Measurements from ENCODE around the gene FAM240B.

FAM240B gene

DNA sequence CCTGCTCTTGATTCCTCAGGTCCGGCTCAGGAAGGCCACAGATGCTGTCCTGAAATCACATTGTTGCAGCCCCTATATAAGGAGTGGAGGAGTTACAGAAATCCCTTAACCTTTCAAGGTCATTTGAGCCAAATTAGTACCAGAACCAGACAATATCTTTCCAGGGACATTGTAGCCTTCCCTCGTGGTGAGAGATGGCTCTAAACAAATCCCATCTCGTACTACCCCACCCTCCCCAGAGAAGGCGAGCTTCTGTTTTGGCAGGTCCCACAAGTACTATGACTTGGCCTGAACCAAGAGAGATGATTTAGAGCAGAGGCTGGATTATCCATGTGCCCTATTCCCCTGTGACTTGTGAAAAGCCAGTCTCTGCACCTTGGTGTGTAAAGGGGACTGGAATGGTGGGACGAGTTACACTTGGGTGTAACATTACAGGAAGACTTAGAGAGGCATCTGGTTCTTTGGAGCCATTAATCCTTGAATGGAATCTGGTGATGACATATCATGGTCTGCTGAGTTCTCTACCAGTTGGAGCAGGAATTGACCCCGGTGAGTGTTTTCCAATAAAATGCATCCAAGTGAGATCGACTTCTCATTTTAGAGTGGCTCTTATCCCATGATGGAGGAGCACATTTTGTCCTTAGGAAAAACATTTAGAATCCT is at the start of gene FAM240B:
FAM240B (minus strand) TSS at position 51 of the 663 bp plus-strand sequence. CDS start 16,134 bp downstream, outside the sequence.
- no peak for DNase-seq (ENCODE audit: low spot score)

DNA sequence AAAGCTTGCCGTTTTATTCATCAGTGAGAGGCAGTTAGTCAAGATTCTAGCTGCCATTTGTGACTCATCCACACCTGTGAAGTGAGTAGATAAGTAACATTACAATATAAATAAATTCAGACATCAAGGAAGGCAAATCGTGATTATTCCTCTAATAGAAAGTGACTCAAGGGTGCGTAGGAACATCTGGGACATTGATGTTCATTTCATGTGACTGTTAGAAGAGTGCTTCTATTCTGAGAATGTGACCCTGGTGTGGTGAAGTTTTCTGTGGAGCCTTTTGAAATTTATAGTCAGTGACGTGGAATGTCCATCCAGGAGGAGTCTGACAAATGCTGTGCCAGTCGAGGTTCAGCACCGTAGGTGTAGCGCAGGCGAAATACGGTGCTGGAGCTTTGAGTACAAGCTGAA is 48.4 kb upstream of the FAM240B start:
- no peak for DNase-seq (ENCODE audit: low spot score)

DNA sequence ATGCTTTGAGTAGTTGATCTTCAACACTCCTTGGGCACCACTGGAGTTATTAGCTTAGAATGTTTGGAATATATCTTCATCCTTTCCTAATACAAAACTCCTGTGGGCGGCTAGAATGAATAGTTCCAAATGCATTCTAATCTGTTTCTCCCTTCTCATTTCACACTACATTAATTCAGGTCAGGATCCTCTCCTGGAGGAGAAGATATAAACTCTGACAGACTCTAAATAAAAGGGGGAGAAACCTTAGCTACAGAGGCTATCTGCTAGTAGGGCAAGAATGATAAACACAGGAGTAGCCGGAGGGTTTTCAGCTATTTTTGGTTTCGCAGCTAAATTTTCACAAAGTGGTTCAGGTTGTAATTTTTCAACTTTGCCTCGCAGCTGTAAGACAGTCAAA is 45.2 kb upstream of the FAM240B start:
- DNase-seq (ENCODE audit: low spot score), result no peak

DNA sequence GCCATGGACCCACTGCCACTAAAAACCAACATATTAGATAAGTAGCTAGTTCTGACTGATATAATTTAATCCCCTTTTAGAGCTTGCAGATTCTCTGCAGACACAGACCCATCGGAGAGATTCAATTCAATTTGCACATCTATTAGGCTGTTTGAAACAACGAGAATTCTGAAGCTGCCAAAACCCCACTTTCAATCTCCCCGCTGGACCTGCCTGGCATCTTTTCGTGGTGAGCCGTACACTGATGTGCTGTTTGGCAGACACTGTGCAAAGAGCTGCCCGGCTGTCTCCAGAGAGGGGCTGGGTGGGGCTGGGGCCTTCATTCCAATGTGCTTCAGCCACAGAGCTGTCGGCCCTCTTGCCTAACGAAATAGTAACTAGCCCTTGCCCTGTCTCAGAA is 42.1 kb upstream of the FAM240B start:
- no peak for DNase-seq (ENCODE audit: low spot score)

DNA sequence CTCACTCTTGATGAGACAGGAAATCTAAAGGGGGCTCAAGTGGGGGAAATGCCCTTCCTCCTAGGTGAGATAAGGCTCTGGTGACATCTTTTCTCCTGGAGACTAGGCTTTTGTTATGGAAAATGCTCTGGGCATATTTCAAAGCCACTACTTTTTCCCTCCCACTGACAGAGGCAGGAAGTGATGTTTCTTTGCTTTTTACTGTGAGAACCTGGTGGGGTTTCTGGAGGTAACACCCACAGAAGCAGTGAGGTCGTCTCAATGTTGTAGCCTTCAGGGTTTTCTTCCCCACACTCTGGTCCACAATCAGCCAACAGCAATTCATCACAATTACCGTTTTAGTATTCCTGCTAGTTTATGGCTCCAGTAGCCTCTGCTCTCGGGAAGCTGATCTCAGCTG is 41.4 kb upstream of the FAM240B start:
- no peak for DNase-seq (ENCODE audit: low spot score)

DNA sequence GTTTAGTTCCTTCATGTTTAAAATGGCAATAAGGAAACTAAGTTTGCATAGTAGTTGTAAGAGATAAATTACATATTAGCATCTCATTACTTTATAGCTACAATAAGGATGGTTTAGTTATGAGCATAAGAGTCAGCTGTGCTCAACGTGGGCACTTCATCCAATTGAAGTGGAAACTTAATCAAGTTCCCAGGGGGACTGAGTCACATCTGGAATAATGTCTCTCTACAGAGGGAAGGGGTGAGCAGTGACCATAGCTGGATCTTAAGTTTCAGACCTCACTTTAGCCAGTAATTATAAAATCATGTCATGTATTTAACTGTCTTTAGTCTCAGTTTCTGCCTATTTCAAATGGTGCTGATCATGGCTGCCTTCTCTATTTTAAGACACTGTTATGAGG is 36.8 kb upstream of the FAM240B start:
- DNase-seq (ENCODE audit: low spot score), result no peak

DNA sequence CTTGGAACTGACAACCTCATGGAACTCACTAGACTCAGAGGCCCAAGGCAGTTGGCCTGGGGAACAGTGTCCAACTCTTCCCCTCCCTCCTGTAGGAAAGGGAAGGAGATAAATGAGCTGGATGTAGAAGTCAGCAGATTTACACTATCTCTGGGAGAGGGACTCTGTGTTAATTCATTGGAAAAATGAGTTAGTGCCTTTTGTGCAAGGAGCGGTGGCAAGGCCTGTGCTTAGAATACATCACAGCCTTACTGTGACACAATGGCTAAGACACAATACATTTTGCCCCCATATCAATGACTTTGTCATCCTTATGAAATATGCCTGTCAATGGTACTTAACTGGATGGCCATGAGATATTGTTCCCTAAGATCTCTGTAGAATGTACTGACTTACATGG is 28.0 kb upstream of the FAM240B start:
- DNase-seq (ENCODE audit: low spot score), result no peak

DNA sequence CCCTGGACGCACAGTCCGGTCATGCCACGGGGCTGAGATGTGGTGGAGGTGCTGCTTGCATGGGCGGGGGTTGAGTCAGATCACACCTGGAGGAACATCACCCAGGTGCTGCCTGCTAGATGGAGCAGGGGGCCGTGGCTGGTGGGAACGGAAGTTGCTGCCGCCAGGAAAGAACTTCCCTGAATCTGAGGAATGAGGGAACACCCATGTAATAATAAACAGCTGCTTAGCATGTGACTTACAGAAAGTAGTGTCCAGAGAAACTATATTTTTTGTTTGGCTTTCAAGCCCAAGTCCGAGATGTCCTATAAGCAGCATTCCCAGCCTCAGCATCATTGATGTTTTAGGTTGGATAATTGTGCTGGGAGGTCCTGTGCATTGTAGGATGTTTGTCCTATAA is 27.1 kb upstream of the FAM240B start:
- DNase-seq (ENCODE audit: low spot score), result no peak

DNA sequence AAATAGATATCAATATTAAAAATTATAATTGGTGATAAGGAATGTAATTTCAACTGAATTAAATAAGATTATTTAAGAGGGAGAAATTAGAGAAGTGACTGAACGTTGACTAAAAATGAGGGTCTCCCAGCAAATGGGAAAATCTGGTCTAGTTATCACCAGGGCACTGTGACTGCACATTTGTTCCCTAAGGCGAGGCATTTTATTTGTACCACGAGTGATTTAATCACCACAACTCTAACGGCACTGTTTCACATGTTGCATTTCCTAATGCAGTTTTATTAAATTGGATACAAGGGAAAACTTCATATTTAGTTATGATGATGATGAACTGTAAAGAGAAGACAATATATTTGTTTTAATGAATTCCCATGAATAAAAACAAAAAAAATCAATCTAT is 26.4 kb upstream of the FAM240B start:
- DNase-seq (ENCODE audit: low spot score), result no peak

DNA sequence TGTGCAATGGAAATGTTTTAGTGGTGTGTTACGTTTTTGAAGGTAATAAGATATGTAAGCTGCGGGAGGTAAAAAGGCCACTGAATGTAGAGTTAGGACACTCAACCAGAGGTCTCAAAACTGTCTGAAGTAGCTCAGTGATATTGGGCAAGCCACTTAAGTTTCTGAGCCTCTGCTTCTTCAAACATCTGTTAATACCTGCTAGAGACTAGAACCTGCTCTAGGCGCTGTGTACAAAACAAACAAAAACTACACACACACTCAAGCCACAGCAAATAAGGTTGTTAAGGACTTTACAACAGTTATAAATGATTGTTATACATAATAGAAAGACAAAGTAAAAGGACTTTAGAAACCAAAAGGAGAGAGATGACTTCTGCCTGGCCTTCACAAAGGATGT is 24.6 kb upstream of the FAM240B start:
- no peak for DNase-seq (ENCODE audit: low spot score)

DNA sequence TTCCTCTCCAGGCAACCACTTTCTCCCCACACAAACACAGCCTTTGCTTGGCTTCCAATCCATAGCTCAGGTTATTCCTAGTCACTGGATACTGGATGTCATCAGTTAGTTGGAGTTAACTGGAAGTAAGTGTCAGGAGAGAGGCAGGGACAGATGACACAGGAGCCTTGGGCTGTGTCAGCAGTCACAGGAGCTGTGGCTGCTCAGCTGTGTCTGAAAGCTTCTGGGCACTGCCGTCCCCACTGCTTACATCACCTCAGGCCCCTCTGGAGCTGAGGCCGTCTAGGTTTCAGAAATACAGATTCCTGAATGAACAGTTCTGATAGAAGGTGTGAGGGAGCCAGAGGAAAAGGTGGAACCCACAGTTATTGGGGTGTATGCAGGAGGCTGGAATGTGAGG is 17.3 kb upstream of the FAM240B start:
- DNase-seq (ENCODE audit: low spot score), result no peak

DNA sequence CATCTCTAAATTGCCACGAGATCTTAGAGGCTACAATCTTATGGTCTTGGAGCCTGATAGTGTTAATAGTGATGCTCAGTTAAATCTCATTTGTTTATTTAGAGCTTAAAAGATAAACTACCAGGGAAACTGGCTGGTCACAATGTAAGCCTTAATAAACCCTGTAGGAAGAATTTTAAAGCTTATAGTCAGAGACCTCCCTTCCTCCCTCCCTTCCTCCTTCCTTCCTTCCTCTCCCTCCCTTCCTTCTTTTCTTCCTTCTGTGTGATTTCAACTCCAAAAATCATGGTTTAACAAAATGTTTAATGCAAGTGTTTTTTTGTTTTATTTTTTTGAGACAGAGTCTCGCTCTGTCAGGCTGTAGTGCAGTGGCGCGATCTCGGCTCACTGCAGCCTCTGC is 14.9 kb upstream of the FAM240B start:
- no peak for DNase-seq (ENCODE audit: low spot score)

DNA sequence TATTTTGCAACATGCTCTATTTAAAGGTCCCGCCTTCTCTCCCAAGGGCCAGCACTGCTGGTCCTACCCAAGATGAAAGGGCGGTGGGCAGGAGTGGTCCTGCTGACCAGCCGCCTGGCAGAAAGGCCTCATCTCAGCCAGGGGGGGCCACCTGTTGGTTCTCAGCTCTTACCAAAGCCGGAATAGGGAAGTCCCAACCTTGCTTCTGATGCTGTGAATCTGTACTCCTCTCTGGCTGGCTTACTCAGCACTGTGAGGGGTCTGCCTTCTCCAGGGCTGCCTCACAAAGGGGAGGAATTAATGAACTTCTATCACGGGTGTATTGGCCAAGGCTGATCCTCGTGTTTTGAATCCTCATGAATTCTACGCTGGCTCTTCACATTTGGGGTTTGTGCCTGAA is 13.6 kb upstream of the FAM240B start:
- no peak for DNase-seq (ENCODE audit: low spot score)

DNA sequence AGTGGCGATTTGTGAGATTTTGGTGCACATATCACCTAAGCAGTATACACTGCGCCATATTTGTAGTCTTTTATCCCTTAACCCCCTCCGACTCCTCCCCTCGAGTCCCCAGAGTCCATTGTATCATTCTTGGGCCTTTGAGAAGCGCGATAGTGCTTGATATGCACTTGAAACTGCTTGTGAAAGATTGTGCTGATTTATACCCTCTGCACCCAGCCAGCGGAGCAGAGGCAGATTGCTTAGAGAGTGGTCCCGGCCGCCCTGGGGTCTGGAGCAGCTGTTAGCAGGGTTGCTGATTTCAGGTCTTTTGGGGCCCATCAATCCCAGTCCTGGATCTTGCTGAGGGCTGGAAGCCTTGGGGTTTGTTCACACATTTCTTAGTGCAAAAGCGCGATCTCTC is 13.0 kb upstream of the FAM240B start:
- DNase-seq (ENCODE audit: low spot score), result no peak

DNA sequence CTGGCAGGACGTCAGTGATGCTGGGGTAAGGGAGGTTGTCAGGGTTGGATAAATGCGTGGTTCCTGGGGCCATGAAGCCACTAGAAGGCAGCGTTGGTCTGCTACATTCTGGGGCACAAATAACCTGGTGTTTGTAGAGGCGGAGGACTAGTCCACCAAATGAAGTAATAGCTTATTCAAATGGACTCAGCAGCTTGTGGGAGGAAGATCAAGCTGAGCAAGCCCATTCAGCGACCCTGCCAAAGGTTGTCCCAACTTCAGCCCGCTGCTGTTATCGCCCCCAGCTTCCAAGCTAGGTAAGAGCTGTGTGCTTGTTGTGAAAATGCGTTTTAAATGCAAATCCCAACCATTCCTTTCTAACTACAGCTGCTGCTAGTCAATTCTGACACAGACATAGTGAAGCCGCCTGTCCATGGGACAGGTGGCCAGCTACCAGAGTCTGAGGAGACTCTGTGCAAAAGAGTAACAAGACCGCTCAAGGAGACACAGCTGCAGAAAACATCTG is 7.6 kb upstream of the FAM240B start:
- peak; percentile 52 for DNase-seq (ENCODE audit: low spot score)

DNA sequence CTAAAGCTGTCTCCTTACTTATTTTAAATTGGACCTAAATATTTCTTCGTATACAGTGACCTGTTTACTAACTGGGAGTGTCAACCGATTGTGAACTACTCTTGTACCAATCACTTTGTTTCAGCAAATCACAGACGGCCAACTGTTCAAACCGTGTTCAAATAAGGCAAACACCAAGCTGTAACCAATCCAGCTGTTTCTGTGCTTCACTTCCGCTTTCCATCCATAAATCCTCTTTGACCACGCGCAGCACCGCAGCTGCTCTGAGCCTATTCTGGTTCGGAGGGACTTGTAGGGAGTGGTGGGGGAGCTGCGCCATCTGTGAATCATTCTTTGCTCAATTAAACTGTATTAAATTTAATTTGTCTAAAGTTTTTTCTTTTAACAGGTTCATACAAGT is 4.8 kb upstream of the FAM240B start:
- DNase-seq (ENCODE audit: low spot score), result no peak

DNA sequence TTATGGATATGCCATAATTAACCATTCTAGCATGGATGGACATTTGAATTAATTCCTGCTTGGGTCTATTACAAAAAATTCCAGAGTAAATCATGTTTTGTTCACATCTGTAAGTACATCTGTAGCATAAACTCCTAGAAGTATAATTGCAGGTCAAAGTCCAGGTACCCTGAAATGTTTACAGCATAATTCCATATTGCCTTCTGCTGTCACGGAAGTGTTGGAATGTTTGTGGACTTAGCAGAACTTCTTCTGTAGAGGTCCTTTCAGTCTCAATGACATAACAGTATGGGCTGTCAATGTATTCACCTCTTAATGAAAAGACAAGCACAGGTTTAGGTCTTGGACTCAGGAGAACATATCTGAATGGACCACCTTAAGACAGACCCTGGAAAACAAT is 1.8 kb downstream of the FAM240B start:
- DNase-seq (ENCODE audit: low spot score), result no peak

DNA sequence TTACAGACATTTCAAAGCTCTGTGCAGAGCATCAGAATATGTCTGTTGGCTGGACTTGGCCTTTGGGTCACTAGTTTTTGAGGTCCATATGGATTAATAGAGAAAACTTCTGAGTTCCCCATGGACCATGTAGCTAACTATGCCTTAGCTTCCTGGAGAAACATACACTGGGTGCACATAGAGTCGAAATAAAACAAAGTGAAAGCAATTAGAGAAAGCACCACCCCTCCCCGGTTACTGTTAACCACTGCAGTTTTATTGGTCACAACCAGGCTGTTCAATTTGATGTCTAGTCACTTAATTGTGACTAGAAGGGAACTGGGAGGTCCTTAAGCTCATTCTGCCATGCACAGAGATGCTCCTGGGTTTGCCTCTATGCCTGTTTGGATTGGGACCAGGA is 4.2 kb downstream of the FAM240B start:
- no peak for DNase-seq (ENCODE audit: low spot score)

DNA sequence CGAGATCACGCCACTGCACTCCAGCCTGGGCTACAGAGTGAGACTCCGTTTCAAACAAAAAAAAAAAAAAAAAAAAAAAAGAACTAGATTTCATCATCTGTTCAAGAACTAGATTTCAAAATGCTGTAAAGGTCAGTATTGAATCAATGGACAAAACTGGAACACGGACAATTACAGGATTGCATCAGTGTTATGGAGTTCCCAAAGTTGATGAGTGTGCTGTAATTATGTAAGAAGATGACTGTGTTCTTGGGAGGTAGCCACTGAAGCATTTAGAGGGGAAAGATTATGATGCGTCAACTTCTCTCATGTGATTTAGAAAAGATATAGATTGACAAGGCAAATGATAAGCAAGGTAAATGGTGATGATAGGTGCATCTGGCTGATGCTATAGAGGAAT is 6.5 kb downstream of the FAM240B start:
- no peak for DNase-seq (ENCODE audit: low spot score)

DNA sequence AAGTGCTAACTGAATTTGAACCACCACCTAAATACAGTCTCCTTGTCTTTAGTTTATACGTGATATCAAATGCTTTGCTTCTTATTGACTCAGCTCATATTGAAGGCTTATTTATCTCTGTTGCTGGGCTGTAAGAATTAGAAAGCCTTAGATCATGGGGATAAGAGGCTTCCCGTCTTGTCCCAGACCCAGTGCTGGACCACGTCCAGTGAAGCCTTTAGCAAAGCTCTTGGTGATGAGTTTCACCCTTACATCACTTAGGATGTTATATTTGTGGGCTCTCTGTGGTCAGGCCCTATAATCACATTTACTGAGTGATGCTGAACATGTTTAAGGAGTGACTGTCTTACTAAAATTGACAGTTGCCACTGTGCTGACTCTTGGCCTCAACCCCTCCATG is 11.2 kb downstream of the FAM240B start:
- no peak for DNase-seq (ENCODE audit: low spot score)

DNA sequence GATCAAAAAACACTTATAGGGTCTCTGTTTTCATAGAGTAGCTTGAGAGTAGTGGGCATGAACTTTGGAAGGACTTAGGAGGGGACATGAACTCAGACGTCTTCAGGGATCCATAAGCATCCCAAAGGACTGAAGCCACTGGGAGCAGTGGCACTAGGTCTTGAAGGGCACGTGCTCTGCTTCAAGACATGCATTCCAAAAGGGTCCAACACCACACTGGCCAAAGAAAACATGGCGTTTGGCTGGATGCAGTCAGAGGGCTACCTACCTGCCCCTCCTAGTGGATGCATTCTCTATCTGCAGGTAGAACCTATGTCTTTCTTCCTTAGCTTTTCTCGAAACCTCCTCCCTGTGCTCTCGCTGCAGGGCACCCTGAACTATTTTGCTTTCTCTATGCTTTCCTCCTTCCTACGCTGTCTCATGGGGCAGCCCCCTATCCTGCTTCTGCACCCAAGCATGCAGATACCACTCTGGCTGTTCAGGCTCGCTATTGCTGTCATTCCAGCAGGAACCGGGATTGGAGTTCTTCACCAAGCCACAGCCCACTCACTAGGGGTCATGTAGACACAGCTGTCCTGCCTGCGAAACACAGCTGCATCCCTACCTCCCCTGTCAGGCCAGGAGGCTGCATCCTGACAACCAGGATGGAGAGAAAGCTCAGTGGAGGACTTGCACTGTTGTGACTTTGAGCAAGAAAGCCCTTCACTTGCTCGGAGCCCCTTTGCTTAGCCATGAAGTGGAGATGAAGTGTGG is 11.9 kb downstream of the FAM240B start:
- peak; percentile 27 for DNase-seq (ENCODE audit: low spot score)

DNA sequence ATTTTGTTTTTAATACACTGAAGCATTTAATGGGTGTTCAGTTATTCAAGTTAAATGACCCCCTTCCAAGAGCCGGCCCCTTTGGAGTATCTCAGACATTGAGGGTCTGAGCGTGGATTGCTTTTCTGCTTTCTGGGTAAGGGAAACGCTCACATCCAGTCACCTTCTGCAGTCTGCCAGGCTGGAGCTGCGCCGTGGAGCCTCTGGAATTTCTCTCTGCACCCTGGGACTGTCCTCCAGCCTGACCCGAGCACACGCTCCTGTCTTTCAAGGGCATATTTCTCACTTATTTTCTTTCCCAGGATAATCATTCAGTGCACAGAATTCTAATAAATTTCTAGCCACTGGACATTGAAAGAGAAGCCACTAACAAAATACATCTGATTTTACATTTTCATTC is 13.4 kb downstream of the FAM240B start:
- no peak for DNase-seq (ENCODE audit: low spot score)

DNA sequence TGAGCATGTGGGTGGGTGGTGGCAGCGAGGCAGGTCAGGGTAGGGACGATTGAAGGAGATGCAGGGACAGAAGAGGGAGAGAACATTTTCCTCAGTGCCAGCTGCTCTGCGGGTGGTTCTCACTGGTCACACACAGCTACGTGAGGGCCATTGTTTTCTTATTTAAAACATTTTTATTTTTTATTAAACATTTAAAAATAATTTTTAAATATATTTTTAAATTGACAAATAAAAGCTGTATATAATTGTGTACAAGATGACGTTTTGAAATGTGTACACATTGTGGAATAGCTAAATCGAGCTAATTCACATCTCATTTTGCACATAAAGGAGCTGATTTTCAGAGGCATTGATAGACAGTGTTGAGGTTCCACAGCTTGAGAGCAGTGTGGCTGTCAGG is 14.0 kb downstream of the FAM240B start:
- DNase-seq (ENCODE audit: low spot score), result no peak

DNA sequence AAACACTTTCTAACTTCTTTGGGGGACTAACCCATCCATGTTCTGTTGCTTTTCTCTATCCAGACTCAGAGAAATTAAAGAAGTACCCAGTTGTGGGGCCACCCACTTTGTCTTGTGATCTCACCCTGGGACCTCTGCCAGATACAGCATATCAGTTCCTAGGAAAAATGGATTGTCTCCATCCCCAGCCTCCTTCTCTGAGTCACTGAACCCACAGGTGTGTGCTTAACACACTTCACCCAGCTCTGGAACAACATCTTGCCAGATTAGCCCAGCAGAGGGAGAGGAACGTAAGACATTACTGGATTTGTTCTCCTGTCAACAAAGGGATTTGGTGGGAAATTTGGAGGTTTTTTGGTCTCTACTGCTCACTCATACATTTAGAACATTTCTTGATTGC is 19.2 kb downstream of the FAM240B start:
- DNase-seq (ENCODE audit: low spot score), result no peak
